ENCODE data around the gene RAI1.
A peak's percentile ranks its signal among the peaks of the same experiment; 100 is the strongest.

The RAI1 gene

GRCh38 chr17:17754719-17755686 lies 73.7 kb downstream of the RAI1 start:
- Histone ChIP-seq H3K27ac (peak overlapping the region in 4 of 21 experiments; percentile 2 to 49 (median 12)), H3K4me3 (no peak overlapping the region)

- Histone ChIP-seq H3K27ac (peak overlapping the region in 3 of 21 experiments; percentile 2 to 72 (median 5)), H3K4me3 (no peak overlapping the region)
These were observed 74.5 kb downstream of the RAI1 start for GRCh38 chr17:17755715-17756114.

- Histone ChIP-seq H3K4me3 (no peak overlapping the region), H3K27ac (peak overlapping the region in 5 of 21 experiments; percentile 4 to 72 (median 43))
These were observed 76.1 kb downstream of the RAI1 start for GRCh38 chr17:17757391-17757791.

- Histone ChIP-seq H3K4me3 (no peak overlapping the region), H3K27ac (peak overlapping the region in 2 of 21 experiments; percentile 3 to 72)
These were observed 76.9 kb downstream of the RAI1 start for GRCh38 chr17:17757956-17758845.

GRCh38 chr17:17758941-17759563 lies 77.8 kb downstream of the RAI1 start:
- Histone ChIP-seq H3K27ac (no peak overlapping the region), H3K4me3 (no peak overlapping the region)

- H3K27ac ChIP-seq = no peak overlapping the region
- no peak overlapping the region for H3K4me3 ChIP-seq
These were observed 79.1 kb downstream of the RAI1 start for GRCh38 chr17:17760350-17760749.

- no peak overlapping the region for H3K27ac ChIP-seq
These were observed 79.8 kb downstream of the RAI1 start for GRCh38 chr17:17760872-17761550.

GRCh38 chr17:17761894-17762743 lies 80.9 kb downstream of the RAI1 start:
- Histone ChIP-seq H3K4me3 (no peak overlapping the region), H3K27ac (no peak overlapping the region)

More at GRCh38 chr17:17760872-17761550, 79.8 kb downstream of the RAI1 start:
- H3K4me3 ChIP-seq = no peak overlapping the region

- H3K4me3 ChIP-seq = no peak overlapping the region
- H3K27ac ChIP-seq = no peak overlapping the region
These were observed 81.5 kb downstream of the RAI1 start for GRCh38 chr17:17762744-17763105.

GRCh38 chr17:17763136-17763535 lies 81.9 kb downstream of the RAI1 start:
- Histone ChIP-seq H3K4me3 (no peak overlapping the region), H3K27ac (no peak overlapping the region)

GRCh38 chr17:17763734-17764133 lies 82.5 kb downstream of the RAI1 start:
- H3K4me3 ChIP-seq = no peak overlapping the region
- no peak overlapping the region for H3K27ac ChIP-seq

- H3K27ac ChIP-seq = peak overlapping the region in 7 of 21 experiments; percentile 8 to 65 (median 20)
- no peak overlapping the region for H3K4me3 ChIP-seq
These were observed 84.3 kb downstream of the RAI1 start for GRCh38 chr17:17765359-17766076.

- no peak overlapping the region for H3K4me3 ChIP-seq
- H3K27ac ChIP-seq = peak overlapping the region in 8 of 21 experiments; percentile 8 to 65 (median 34)
These were observed 85.0 kb downstream of the RAI1 start for GRCh38 chr17:17766077-17766743.

GRCh38 chr17:17766744-17767120 lies 85.5 kb downstream of the RAI1 start:
- Histone ChIP-seq H3K4me3 (no peak overlapping the region), H3K27ac (peak overlapping the region in 6 of 21 experiments; percentile 14 to 58 (median 34))

- H3K4me3 ChIP-seq = no peak overlapping the region
- H3K27ac ChIP-seq = peak overlapping the region in 3 of 21 experiments; percentile 25 to 58 (median 45)
These were observed 86.1 kb downstream of the RAI1 start for GRCh38 chr17:17767154-17767869.

GRCh38 chr17:17767887-17768418 lies 86.7 kb downstream of the RAI1 start:
- H3K27ac ChIP-seq = no peak overlapping the region
- H3K4me3 ChIP-seq = no peak overlapping the region
